ENCODE data around the gene LMF1.

The LMF1 gene

DNA sequence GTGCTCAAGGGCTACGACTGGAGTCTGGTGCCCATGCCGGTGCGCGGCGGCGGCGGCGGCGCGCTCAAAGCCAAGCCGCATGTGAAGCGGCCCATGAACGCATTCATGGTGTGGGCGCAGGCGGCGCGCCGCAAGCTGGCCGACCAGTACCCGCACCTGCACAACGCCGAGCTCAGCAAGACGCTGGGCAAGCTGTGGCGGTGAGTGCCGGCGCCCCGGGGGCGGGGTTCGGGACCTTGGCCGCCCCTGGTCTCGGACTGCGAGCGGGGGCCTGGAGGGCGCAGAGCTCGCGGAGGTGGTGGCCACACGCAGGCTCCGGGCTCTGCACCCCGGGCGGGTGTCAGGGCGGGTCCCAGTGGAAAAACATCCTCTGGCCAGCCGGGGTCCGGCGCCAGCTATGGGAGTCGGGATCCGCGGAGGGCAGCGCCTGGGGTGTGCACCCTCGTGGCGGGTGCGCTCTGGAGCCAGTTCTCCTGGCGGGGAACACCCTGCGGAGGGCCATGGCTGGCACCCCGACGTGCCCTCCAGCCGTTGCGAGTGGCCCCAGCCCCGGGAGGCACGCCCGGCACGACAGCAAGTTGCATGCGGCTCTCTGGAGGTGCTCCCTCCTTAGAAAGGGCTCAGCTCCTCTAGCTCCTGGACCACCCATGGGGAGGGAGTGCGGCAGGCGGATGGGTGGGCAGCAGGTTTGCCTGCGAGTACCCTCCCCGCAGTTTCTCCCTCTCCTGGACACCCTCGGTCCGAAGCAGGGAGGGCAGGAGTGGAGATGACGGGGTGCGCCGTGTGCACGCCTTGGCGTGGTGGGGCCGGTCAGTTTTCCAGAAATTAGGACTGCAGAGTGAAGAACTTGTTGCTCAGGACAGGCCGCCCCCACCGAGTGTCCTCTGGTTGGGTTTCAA, 11.6 kb upstream of the LMF1 start:
- no peak for TF ChIP-seq SIN3A (IDR thresholded peaks at IDR 0.05; ENCODE audit: borderline replicate concordance, insufficient read depth, low read length)
- no peak for TF ChIP-seq TAF1 (IDR thresholded peaks at IDR 0.05; ENCODE audit: borderline replicate concordance, insufficient read depth, low read length)
- TF ChIP-seq POLR2AphosphoS5 (IDR thresholded peaks at IDR 0.05; ENCODE audit: low read depth, low read length): no peak
- TF ChIP-seq FOXP2 (optimal IDR thresholded peaks at IDR 0.05; ENCODE audit: borderline replicate concordance, extremely low read depth, extremely low read length, insufficient read depth): no peak
- TF ChIP-seq REST (IDR thresholded peaks at IDR 0.05; ENCODE audit: insufficient read depth in 1 of 2, low read depth in 2 of 2, low read length in 2 of 2): no peak

DNA sequence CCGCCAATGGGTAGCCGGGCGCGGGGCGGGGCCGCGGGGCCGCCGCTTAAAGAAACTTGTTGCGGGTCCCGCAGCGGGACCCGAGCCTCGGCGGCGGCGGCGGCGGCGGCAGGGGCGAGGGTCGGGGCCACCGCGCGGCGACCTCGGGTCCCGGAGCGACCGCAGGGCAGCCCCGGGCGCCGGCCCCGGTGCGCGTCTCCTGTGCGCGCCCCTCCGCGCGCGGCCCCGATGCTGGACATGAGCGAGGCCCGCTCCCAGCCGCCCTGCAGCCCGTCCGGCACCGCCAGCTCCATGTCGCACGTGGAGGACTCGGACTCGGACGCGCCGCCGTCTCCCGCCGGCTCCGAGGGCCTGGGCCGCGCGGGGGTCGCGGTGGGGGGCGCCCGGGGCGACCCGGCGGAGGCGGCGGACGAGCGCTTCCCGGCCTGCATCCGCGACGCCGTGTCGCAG, 10.9 kb upstream of the LMF1 start, which contains the start of gene SOX8:
SOX8 (plus strand) TSS at position 76 of the 450 bp plus-strand sequence; CDS start at position 229, 153 bp downstream.
- no peak for TF ChIP-seq TAF1 (IDR thresholded peaks at IDR 0.05; ENCODE audit: borderline replicate concordance, insufficient read depth, low read length)
- TF ChIP-seq FOXP2 (optimal IDR thresholded peaks at IDR 0.05; ENCODE audit: borderline replicate concordance, extremely low read depth, extremely low read length, insufficient read depth): no peak
- no peak for TF ChIP-seq POLR2AphosphoS5 (IDR thresholded peaks at IDR 0.05; ENCODE audit: low read depth, low read length)
- TF ChIP-seq REST (IDR thresholded peaks at IDR 0.05; ENCODE audit: insufficient read depth in 1 of 2, low read depth in 2 of 2, low read length in 2 of 2): no peak
- TF ChIP-seq SIN3A (IDR thresholded peaks at IDR 0.05; ENCODE audit: borderline replicate concordance, insufficient read depth, low read length): no peak

DNA sequence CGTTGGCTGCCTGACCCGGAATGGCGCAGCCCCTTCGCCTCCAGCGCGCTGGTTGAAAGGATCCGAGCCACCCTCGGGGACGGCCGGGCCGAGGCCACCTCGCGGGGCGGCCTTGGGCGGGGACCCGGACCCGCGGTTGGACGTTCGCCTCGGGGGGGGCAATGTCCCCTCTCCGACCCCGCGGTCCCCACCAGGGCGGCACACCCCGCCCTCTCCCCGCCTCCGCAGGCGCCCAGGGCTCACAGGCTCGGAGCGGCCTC, 9.7 kb upstream of the LMF1 start:
- TF ChIP-seq FOXP2 (optimal IDR thresholded peaks at IDR 0.05; ENCODE audit: borderline replicate concordance, extremely low read depth, extremely low read length, insufficient read depth) (no peak), TAF1 (IDR thresholded peaks at IDR 0.05; ENCODE audit: borderline replicate concordance, insufficient read depth, low read length) (no peak), POLR2AphosphoS5 (IDR thresholded peaks at IDR 0.05; ENCODE audit: low read depth, low read length) (no peak), SIN3A (IDR thresholded peaks at IDR 0.05; ENCODE audit: borderline replicate concordance, insufficient read depth, low read length) (no peak), REST (IDR thresholded peaks at IDR 0.05; ENCODE audit: insufficient read depth in 1 of 2, low read depth in 2 of 2, low read length in 2 of 2) (no peak)

GRCh38 chr16:979859-980594, 9.2 kb upstream of the LMF1 start:
- TF ChIP-seq REST (IDR thresholded peaks at IDR 0.05; ENCODE audit: insufficient read depth in 1 of 2, low read depth in 2 of 2, low read length in 2 of 2): no peak
- no peak for TF ChIP-seq TAF1 (IDR thresholded peaks at IDR 0.05; ENCODE audit: borderline replicate concordance, insufficient read depth, low read length)
- TF ChIP-seq SIN3A (IDR thresholded peaks at IDR 0.05; ENCODE audit: borderline replicate concordance, insufficient read depth, low read length): no peak
- no peak for TF ChIP-seq POLR2AphosphoS5 (IDR thresholded peaks at IDR 0.05; ENCODE audit: low read depth, low read length)

All from PFSK-1 (cell line).